HepG2 (cell line): ENCODE results near the gene SMIM13. TPM values are rescaled to one million over a fixed set of nuclear protein-coding genes. Genes with fewer than 3 reads are reported as not detected.

Source experiments
- AKNA ChIP-seq: sonication (generic); formaldehyde crosslinking; IDR thresholded peaks from 2 replicates; pipeline ENCODE4 v1.4.0; 2020; ENCODE audit warnings: missing genetic modification reagents, borderline replicate concordance
- BCL6 ChIP-seq: IDR thresholded peaks from 2 replicates; pipeline ENCODE4 v1.6.1; 2016; ENCODE audit warnings: missing genetic modification reagents, missing compliant biosample characterization
- ELF4 ChIP-seq: sonication (generic); formaldehyde crosslinking; IDR thresholded peaks from 2 replicates; pipeline ENCODE4 v1.5.0; 2020; ENCODE audit warnings: missing genetic modification reagents, mild to moderate bottlenecking, moderate library complexity, borderline replicate concordance
- GTF2F1 ChIP-seq: fragments of 150-350 bp; IDR thresholded peaks from 2 replicates; pipeline ENCODE4 v1.6.1; 2014; ENCODE audit warnings: low read length
- ISX ChIP-seq: sonication (generic); formaldehyde crosslinking; conservative IDR thresholded peaks from 2 replicates; pipeline ENCODE4 v1.5.0; 2020; ENCODE audit warnings: missing genetic modification reagents
- JUN ChIP-seq: sonication (generic); formaldehyde crosslinking; IDR thresholded peaks from 2 replicates; pipeline ENCODE4 v1.4.0; 2020; ENCODE audit warnings: mild to moderate bottlenecking, missing genetic modification reagents
- MED1 ChIP-seq: sonication (generic); formaldehyde crosslinking; IDR thresholded peaks from 2 replicates; pipeline ENCODE4 v1.4.0; 2020; ENCODE audit warnings: missing genetic modification reagents
- NR2F6 ChIP-seq, 2 experiments: IDR thresholded peaks; 2 replicates each; pipeline ENCODE4 v1.6.1; 2016; ENCODE audit warnings: antibody characterized with exemption in 1 of 2, mild to moderate bottlenecking in 1 of 2
- SIN3B ChIP-seq: fragments of 150-350 bp; IDR thresholded peaks from 2 replicates; pipeline ENCODE4 v1.6.1; 2014; ENCODE audit warnings: low read length
- TCF12 ChIP-seq, 2 experiments: fragments of 450-650 bp in 1 of 2; sonication (generic) in 1 of 2; formaldehyde crosslinking in 1 of 2; IDR thresholded peaks; 2 replicates each; pipeline versions ENCODE4 v1.6.1 to v1.8.0; 2017 to 2022; ENCODE audit warnings: antibody characterized with exemption in 1 of 2, mild to moderate bottlenecking in 1 of 2, missing genetic modification reagents in 1 of 2, moderate library complexity in 1 of 2
- ZKSCAN1 ChIP-seq: fragments of 150-350 bp; IDR thresholded peaks from 2 replicates; pipeline ENCODE4 v1.6.1; 2014; ENCODE audit warnings: low read length
- ZNF138 ChIP-seq: sonication (generic); formaldehyde crosslinking; IDR thresholded peaks from 2 replicates; pipeline ENCODE4 v1.5.0; 2020; ENCODE audit warnings: mild to moderate bottlenecking, low read depth, missing genetic modification reagents
- ZNF256 ChIP-seq: sonication (generic); formaldehyde crosslinking; conservative IDR thresholded peaks from 2 replicates; pipeline ENCODE4 v1.4.0; 2020; ENCODE audit warnings: missing genetic modification reagents
- ZNF546 ChIP-seq: sonication (generic); formaldehyde crosslinking; conservative IDR thresholded peaks from 2 replicates; pipeline ENCODE4 v1.8.1; 2023; ENCODE audit warnings: mild to moderate bottlenecking, missing genetic modification reagents
- ZNF768 ChIP-seq: sonication (generic); formaldehyde crosslinking; IDR thresholded peaks from 2 replicates; pipeline ENCODE4 v1.4.0; 2020; ENCODE audit warnings: missing genetic modification reagents
- ZSCAN20 ChIP-seq: sonication (generic); formaldehyde crosslinking; IDR thresholded peaks from 2 replicates; pipeline ENCODE4 v1.4.0; 2020; ENCODE audit warnings: missing genetic modification reagents, mild to moderate bottlenecking, borderline replicate concordance
- polyA plus RNA-seq, 8 experiments: library from polyadenylated mRNA; depleted of rRNA in 3 of 8; stranded (reverse) in 7 of 8; unstranded in 1 of 8; fragments of >200 nt; fragmentation: Illumina TruSeq in 4 of 8; extraction: Trizol in 4 of 8; gene quantifications; 2 replicates each; pipeline versions ENCODE4 v1.2.1 to v1.2.3, GENCODE V29; 2011 to 2016; ENCODE audit warnings: low read depth in 4 of 8, missing spikeins in 1 of 8, mixed read lengths in 1 of 8; ENCODE audit not compliant: insufficient read depth in 1 of 8
- total RNA-seq, 5 experiments: library from RNA; depleted of rRNA; stranded (reverse); fragments of >200 nt; fragmentation: Illumina TruSeq; extraction: Trizol; gene quantifications; 2 replicates each; pipeline ENCODE4 v1.2.3, GENCODE V29; 2016; ENCODE audit warnings: low read depth in 1 of 5
- TF ChIP-seq, protein P1 (sequence below): sonication (generic); formaldehyde crosslinking; IDR thresholded peaks from 2 replicates; pipeline ENCODE4 v1.8.1; 2022; ENCODE audit warnings: low read depth, mild to moderate bottlenecking, missing genetic modification reagents
- TF ChIP-seq, protein P2 (sequence below): IDR thresholded peaks from 2 replicates; pipeline ENCODE4 v1.6.1; 2016; ENCODE audit warnings: missing compliant biosample characterization, missing genetic modification reagents, borderline replicate concordance
- TF ChIP-seq, protein P3 (sequence below): sonication (generic); formaldehyde crosslinking; IDR thresholded peaks from 2 replicates; pipeline ENCODE4 v1.5.0; 2020; ENCODE audit warnings: missing genetic modification reagents

The SMIM13 gene
- total and polyA plus RNA-seq, 2 of the 13 experiments (the other 11 are each of a cell fraction or from before 2014, with no cell fraction given): 2.7 to 10.2 TPM

GRCh38 chr6:11092668-11093375 is 812 bp upstream of the SMIM13 start (continued):
- TF ChIP-seq AKNA (CRISPR knock-in tag) (no peak), ZNF768 (CRISPR knock-in tag) (no peak), MED1 (CRISPR knock-in tag) (no peak), NR2F6 (IDR thresholded peaks at IDR 0.05) (no peak), NR2F6 (CRISPR knock-in tag; IDR thresholded peaks at IDR 0.05) (no peak), SIN3B (no peak), ELF4 (no peak), ZSCAN20 (CRISPR knock-in tag) (0 out of 2 replicates have a peak, but pooled peaks have one; percentile 22), ZNF138 (CRISPR knock-in tag) (0 out of 2 replicates have a peak, but pooled peaks have one; percentile 55), JUN (CRISPR knock-in tag) (no peak), ZKSCAN1 (peak; percentile 85), GTF2F1 (no peak), TCF12 (IDR thresholded peaks at IDR 0.05) (no peak), TCF12 (CRISPR knock-in tag; IDR thresholded peaks at IDR 0.05) (no peak), ZNF546 (CRISPR knock-in tag) (no peak), ZNF256 (CRISPR knock-in tag) (0 out of 2 replicates have a peak, but pooled peaks have one; percentile 12), BCL6 (CRISPR knock-in tag) (no peak), ISX (CRISPR knock-in tag) (0 out of 2 replicates have a peak, but pooled peaks have one; percentile 5)
- TF ChIP-seq, protein P1, sequence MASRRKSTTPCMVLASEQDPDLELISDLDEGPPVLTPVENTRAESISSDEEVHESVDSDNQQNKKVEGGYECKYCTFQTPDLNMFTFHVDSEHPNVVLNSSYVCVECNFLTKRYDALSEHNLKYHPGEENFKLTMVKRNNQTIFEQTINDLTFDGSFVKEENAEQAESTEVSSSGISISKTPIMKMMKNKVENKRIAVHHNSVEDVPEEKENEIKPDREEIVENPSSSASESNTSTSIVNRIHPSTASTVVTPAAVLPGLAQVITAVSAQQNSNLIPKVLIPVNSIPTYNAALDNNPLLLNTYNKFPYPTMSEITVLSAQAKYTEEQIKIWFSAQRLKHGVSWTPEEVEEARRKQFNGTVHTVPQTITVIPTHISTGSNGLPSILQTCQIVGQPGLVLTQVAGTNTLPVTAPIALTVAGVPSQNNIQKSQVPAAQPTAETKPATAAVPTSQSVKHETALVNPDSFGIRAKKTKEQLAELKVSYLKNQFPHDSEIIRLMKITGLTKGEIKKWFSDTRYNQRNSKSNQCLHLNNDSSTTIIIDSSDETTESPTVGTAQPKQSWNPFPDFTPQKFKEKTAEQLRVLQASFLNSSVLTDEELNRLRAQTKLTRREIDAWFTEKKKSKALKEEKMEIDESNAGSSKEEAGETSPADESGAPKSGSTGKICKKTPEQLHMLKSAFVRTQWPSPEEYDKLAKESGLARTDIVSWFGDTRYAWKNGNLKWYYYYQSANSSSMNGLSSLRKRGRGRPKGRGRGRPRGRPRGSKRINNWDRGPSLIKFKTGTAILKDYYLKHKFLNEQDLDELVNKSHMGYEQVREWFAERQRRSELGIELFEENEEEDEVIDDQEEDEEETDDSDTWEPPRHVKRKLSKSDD: no peak
- TF ChIP-seq, protein P2, sequence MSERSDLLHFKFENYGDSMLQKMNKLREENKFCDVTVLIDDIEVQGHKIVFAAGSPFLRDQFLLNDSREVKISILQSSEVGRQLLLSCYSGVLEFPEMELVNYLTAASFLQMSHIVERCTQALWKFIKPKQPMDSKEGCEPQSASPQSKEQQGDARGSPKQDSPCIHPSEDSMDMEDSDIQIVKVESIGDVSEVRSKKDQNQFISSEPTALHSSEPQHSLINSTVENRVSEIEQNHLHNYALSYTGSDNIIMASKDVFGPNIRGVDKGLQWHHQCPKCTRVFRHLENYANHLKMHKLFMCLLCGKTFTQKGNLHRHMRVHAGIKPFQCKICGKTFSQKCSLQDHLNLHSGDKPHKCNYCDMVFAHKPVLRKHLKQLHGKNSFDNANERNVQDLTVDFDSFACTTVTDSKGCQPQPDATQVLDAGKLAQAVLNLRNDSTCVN: no peak
- TF ChIP-seq, protein P3, sequence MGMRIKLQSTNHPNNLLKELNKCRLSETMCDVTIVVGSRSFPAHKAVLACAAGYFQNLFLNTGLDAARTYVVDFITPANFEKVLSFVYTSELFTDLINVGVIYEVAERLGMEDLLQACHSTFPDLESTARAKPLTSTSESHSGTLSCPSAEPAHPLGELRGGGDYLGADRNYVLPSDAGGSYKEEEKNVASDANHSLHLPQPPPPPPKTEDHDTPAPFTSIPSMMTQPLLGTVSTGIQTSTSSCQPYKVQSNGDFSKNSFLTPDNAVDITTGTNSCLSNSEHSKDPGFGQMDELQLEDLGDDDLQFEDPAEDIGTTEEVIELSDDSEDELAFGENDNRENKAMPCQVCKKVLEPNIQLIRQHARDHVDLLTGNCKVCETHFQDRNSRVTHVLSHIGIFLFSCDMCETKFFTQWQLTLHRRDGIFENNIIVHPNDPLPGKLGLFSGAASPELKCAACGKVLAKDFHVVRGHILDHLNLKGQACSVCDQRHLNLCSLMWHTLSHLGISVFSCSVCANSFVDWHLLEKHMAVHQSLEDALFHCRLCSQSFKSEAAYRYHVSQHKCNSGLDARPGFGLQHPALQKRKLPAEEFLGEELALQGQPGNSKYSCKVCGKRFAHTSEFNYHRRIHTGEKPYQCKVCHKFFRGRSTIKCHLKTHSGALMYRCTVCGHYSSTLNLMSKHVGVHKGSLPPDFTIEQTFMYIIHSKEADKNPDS (CRISPR knock-in tag): no peak
